ENCODE measurements around the gene SULT2B1.

DNA sequence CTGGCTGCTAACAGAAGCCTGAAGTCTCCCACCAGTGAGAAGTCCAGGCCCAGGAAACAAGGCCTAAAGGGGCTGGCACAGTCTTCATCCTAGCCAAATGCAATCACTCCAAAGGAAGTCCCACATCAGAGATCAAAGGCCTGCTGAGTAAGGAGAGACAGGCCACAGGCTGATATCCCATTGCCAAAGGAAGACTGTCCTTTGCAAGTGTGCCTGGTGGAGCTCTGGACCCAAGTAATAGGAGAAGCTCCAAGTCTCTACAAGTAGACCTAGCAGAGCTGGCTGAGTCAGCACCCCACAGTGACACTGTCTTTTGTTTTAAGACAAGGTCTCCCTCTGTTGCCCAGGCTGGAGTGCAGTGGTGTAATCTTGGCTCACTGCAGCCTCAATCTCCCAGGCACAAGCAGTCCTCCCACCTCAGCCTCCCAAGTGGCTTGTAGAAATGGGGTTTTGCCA, 80.7 kb downstream of the SULT2B1 start:
- TF ChIP-seq, protein P1, sequence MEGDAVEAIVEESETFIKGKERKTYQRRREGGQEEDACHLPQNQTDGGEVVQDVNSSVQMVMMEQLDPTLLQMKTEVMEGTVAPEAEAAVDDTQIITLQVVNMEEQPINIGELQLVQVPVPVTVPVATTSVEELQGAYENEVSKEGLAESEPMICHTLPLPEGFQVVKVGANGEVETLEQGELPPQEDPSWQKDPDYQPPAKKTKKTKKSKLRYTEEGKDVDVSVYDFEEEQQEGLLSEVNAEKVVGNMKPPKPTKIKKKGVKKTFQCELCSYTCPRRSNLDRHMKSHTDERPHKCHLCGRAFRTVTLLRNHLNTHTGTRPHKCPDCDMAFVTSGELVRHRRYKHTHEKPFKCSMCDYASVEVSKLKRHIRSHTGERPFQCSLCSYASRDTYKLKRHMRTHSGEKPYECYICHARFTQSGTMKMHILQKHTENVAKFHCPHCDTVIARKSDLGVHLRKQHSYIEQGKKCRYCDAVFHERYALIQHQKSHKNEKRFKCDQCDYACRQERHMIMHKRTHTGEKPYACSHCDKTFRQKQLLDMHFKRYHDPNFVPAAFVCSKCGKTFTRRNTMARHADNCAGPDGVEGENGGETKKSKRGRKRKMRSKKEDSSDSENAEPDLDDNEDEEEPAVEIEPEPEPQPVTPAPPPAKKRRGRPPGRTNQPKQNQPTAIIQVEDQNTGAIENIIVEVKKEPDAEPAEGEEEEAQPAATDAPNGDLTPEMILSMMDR (IDR thresholded peaks at IDR 0.05) = no peak
- no peak for TF ChIP-seq POLR2A (IDR thresholded peaks at IDR 0.05)

Data from body of pancreas (tissue), 4 donors.